Measurements from ENCODE around the gene RAB27B.
"Not testable (repeated sequence)": the region's sequence is repeated elsewhere in the genome, so short reads cannot be mapped to it uniquely, and the experiment has no call there.

RAB27B gene

DNA sequence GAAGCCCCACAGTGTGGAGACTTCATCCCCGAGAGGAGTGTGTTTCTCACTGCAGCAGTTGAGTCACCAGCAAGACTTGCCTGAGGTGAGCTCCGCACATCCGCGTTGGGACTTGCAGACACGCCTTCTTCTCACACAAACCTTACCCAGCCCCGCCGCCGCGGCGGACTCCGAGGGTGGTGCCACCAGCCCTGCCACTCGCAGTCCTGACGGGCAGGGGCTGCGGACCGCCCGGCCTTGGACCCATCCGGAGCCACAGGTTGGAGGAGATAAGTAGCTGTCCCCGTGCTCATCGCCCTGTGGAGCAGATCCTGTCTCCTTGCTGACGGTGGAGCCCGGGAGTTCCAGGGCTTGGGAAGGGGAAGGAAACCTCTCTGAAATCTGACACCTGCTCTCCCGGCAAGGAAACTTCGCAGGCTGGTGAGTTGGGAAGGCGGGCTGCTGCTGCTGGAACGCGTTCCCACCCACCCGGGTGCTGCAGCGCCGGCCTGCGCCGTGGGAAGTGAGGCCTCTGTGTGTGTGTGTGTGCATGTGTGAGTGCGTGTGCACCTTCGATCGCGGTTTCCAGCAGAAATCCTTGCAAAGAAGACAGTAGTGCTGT, at the start of gene RAB27B:
TSS of gene RAB27B (plus strand) at position 197 of the 601 bp plus-strand sequence. CDS start 49,109 bp downstream, outside the sequence.
- DNase-seq = peak; percentile 79

GRCh38 chr18:54780285-54780861, 47.9 kb upstream of the RAB27B start:
- DNase-seq = no peak

- no peak for DNase-seq
Observed at GRCh38 chr18:54780970-54781369, 47.3 kb upstream of the RAB27B start.

GRCh38 chr18:54783139-54783538, 45.1 kb upstream of the RAB27B start:
- DNase-seq = no peak

DNA sequence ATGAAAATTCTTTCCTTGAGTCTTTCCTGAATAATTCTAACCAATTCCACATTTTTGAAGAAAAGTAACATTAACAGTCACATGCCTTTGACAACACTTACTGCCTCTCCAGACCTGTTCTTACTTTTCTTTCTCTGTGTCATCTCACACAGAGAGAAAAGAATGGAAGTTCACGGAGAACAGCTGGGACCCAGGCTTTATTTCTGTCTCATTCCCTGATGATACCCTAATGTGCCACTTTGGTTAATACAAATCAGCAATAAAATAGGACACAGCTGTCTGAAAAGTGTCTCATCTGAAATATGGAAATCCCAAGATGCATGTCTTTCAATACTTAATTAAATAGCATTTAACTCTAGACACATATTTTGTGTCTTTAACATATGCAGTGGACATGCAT, 42.1 kb upstream of the RAB27B start:
- DNase-seq = no peak

DNA sequence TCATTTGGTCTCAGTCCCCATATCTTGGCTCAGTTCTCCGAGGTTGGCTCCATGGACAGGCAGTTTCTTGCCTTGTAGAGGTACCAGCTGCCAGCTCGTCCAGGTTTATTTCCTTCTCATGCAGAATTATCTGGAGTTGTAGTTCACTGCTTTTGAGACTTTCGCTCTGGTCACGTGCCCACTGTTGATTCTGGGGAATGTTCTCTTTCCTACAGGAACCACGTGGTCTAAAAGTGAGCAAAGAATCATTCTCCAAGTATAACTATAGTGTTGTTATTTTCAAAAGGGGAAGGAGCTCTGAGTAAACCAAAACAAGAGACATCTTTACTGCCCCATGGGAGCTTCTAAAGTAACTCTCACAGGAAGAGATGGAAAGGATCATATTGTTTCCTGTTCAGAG, 41.2 kb upstream of the RAB27B start:
- no peak for DNase-seq

GRCh38 chr18:54787616-54788015, 40.7 kb upstream of the RAB27B start:
- no peak for DNase-seq

- DNase-seq = no peak
Observed at GRCh38 chr18:54790109-54790508, 38.2 kb upstream of the RAB27B start.

- DNase-seq = no peak
Observed at GRCh38 chr18:54791657-54792056, 36.6 kb upstream of the RAB27B start.

- no peak for DNase-seq
Observed at GRCh38 chr18:54792079-54792478, 36.2 kb upstream of the RAB27B start.

DNA sequence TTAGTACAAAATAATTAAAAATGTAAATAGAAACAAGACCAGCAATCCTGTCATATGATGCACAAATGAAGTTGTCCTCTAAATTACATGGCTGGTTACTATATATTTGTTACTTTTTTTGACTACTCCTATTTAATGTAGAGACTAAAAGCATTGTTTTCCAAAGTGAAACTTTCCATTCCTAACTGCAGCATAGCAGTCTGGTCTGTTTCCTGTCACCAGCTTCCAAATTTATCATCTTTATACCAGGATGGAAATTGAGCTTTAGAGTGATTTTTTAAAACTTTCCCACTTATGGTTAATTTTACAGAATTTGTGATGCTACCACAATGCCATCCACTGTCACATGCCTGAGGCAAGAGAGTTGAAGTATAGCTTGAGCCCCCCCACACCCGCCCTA, 33.5 kb upstream of the RAB27B start:
- DNase-seq = no peak

DNA sequence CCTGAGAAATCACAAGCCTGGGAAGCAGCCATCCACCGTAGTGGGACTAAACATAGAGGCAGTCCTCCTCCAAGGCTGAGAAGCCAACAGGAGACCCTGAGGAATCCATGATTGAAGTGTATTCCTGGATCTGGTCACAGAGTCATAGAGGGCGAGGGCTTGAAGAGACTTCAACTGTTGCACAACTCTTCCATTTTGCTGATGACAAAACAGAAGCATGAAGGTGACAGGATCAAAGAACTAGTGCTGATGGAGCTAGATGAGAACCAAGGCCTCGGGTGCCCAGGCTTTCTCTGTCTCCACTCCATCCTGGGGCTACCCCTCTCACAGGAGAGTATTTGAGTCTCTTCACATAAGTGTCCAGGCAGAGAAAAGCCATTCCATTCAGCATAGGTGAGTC, 30.1 kb upstream of the RAB27B start:
- DNase-seq = no peak

- no peak for DNase-seq
Observed at GRCh38 chr18:54801374-54801773, 26.9 kb upstream of the RAB27B start.

DNA sequence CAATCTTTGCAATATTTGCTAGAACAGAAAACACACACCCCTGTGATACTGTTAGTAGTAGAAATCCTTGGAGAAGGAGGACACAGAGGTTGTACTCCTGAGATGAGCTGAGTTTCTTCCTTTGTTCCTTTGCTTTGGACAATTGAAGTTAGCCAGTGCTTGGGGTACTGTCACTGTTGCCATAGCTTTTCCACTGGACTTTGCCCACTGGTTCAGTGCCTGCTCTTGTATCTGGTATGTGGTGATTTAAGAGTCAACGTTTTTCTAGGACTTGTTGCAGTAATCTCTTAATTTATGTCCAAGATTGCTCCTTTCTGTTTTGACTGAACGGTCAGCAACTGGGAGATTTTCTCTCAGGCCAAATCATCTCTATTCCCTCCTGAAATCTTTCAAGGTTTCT, 26.1 kb upstream of the RAB27B start:
- DNase-seq = no peak

GRCh38 chr18:54802686-54803395, 25.4 kb upstream of the RAB27B start:
- no peak for DNase-seq

- DNase-seq = no peak
Observed at GRCh38 chr18:54805571-54806334, 22.5 kb upstream of the RAB27B start.

- DNase-seq = no peak
Observed at GRCh38 chr18:54806526-54806925, 21.8 kb upstream of the RAB27B start.

DNA sequence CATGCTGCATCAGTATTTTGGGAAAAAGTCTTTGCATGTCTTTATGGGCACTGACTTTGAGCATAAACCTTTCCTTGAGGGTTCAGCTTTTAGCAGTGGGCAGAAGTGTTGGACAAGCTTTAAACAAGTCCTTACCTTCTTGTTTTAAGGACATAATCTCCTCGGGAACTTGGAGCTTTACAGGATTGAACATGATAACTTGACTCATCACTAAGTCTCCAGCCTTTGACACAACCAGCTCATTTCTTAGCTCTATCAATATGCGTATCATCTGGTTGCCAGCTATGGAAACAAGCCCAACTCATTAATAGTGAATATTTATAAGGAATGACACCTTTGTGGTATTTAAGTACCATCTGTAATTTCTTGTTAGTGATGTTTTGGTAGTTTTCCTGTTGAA, 21.0 kb upstream of the RAB27B start:
- DNase-seq = no peak

DNA sequence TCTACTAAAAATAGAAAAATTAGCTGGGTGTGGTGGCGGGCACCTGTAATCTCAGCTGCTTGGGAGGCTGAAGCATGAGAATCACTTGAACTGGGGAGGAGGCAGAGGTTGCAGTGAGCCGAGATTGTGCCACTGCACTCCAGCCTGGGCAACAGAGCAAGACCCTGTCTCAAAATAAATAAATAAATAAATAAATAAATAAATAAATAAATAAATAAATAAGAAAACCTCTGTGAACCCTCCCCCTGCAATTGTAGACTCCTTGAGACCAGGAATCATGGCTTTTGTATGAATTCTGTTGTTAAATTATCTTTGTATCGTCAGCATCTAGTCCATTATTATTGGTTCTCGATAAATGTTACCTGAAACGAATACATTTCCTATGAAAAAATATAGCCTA, 17.6 kb upstream of the RAB27B start:
- DNase-seq = not testable (repeated sequence)

GRCh38 chr18:54812885-54813284, 15.4 kb upstream of the RAB27B start:
- no peak for DNase-seq

DNA sequence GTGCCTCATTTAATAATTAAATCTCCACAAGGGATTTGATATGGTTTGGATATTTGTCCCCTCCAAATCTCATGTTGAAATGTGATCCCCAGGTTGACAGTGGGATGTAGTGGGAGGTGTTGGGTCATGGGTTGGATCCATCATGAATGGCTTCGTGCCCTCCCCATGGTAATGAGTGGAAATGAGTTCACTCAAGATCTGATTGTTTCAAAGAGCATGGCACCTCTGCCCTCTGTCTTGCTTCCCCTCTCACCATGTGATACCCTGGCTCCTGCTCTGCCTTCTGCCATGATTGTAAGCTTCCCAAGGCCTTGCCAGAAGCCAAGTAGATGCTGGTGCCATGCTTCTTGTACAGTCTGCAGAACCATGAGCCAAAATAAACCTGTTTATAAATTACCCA, 15.0 kb upstream of the RAB27B start:
- no peak for DNase-seq

- DNase-seq = no peak
Observed at GRCh38 chr18:54813977-54814565, 14.2 kb upstream of the RAB27B start.

DNA sequence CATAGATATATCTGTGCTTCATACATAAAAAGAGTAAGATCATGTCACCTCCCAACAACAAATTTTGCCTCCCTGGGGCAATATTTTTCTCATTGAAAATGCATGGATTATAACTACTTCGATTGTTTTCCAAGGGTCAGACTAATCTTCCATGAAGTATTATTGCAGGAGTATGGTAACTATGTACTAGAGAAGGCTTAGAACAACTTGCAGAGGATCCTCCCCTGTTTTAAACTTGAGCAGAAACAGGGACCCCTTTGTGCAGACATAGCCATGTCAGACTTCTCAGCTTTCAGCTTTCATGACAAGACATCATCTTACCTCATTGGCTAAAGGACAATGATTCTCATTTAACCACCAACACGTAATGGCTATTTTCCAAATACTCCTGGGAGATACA, 13.2 kb upstream of the RAB27B start:
- DNase-seq = no peak

Data from CD4-positive, alpha-beta T cell treated with Interleukin-17A for 4 hours (primary cell).